AG04449 (cell line): ENCODE data around the gene BMPR1B.

ENCODE experiments used
- CTCF ChIA-PET: fragments of 350-600 bp; formaldehyde crosslinking; extraction: SDS; loops from one replicate; lab custom pipeline; 2021; ENCODE audit warnings: antibody characterized with exemption; lab: Yijun Ruan, JAX
- POLR2A ChIA-PET: fragments of 400-600, 350-600 bp; formaldehyde crosslinking; extraction: SDS; loops from one replicate; lab custom pipeline; 2020; ENCODE audit warnings: antibody characterized with exemption, inconsistent platforms; lab: Yijun Ruan, JAX
- DNase-seq: peaks from one replicate; pipeline ENCODE4 v3.0.0-alpha.2; 2010; ENCODE audit warnings: low read depth, low spot score
- H3K4me3 ChIP-seq: 2 replicates; pipeline ENCODE4 v1.5.1; 2011; ENCODE audit warnings: low read depth, mild to moderate bottlenecking, control low read depth, low read length
- TF ChIP-seq, protein P1 (sequence below): IDR thresholded peaks from one replicate; pipeline ENCODE4 v1.5.1; 2011; ENCODE audit warnings: mild to moderate bottlenecking, moderate library complexity, low read length, control low read depth, inconsistent platforms; ENCODE audit not compliant: insufficient read depth; ENCODE audit errors: missing control alignments

The BMPR1B gene

DNA sequence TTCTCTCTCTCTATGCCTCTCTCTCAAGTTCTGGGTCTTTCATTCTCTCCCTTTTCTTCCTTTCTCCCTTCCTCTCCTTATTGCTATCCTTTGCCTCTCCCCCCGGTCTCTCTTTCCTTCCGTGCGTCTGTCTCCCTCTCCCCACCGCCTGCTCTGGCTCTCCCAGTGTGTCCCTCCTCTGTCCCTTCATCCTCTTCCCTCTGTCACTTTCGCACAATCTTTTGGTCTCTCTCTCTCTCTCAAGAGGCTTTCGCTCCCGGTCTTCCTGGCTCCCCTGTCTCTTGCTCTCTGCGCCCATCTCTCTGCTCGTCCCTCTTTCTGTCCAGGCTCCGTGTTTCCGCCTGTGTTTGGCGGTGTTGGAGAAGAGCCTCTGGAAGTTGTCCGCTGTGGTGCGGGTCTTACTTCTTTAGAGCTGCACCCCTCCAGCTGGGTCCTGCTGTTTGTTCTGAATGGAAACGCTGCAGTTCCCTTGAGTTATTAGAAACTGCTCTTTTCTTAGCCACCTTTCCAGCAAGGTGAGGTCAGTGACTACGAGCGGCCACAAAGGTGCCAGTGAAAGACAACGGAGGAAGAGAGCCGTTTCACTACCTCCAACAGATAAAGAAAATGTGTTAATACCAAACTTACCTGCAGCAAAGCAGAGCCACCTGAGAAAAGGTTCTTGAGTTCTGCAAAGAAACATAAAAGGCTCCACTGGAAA is 1.1 kb downstream of the BMPR1B start:
- H3K4me3 ChIP-seq = peak overlapping the region; percentile 55
- ChIA-PET CTCF (no interaction called here), POLR2A (no interaction called here)
- no peak for DNase-seq
- TF ChIP-seq, protein P1, sequence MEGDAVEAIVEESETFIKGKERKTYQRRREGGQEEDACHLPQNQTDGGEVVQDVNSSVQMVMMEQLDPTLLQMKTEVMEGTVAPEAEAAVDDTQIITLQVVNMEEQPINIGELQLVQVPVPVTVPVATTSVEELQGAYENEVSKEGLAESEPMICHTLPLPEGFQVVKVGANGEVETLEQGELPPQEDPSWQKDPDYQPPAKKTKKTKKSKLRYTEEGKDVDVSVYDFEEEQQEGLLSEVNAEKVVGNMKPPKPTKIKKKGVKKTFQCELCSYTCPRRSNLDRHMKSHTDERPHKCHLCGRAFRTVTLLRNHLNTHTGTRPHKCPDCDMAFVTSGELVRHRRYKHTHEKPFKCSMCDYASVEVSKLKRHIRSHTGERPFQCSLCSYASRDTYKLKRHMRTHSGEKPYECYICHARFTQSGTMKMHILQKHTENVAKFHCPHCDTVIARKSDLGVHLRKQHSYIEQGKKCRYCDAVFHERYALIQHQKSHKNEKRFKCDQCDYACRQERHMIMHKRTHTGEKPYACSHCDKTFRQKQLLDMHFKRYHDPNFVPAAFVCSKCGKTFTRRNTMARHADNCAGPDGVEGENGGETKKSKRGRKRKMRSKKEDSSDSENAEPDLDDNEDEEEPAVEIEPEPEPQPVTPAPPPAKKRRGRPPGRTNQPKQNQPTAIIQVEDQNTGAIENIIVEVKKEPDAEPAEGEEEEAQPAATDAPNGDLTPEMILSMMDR = no peak

DNA sequence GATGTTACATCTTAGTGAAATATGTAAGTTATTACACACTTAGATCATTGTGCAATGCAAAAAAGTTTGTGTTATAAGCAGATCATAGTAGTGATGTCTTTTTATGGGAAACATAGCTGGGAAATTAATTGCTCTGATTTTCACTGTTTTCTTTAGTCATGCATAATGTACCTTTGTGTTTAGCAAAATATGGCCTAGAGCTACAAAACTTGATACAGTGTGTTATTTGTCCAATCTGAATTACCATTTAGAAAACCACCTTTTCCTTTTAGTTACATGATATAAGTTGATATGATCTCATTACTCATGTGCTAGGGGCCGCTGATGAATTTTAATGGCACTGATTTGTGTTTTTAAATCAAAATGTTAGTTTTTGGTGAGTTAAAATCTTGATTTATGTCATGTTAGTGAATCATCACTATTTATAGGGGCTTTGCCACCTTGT is 2.0 kb downstream of the BMPR1B start:
- no peak overlapping the region for H3K4me3 ChIP-seq
- CTCF ChIA-PET = no interaction called here
- DNase-seq = no peak
- TF ChIP-seq, protein P1 = no peak
- POLR2A ChIA-PET = no interaction called here

DNA sequence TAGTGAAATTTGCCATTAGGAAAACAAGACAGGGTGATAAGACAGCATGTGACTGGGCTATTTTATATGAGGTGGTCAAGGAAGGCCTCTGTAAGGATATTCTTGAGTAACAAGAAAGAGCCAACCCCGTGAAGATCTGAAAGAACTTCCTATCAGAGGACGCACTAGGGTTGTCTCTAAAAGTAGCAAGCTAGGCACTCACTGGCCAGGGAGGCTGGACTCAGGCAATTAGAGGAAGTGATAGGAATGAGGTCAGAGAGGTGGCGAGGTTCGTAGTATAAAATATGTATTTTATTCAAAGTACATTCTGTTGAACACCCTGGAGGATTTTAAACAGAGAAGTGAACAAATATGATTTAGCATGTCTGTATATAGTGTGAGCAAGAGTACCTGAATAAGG is 4.6 kb downstream of the BMPR1B start:
- TF ChIP-seq, protein P1 = no peak

DNA sequence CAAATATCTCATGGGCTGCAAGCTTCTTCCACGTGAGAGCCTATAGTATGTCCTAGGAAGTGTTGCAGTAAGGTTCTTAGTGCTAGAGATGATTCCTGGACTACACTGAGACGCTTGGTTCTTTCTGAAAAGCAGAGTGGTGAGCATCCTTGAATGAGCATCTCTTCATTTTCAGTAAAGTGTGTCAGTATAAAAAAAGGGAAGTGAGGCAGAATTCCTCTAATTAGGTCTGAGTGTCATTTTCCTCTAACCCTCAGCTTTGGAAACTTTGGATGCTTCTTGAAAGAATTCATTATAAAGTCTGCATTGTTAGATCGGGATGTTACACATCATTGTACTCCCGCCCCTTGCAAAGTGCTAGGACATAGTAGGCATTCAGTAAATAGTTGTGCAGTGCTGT is 5.2 kb downstream of the BMPR1B start:
- ChIA-PET POLR2A (no interaction called here), CTCF (no interaction called here)
- TF ChIP-seq, protein P1 = no peak
- no peak overlapping the region for H3K4me3 ChIP-seq
- no peak for DNase-seq

More for the DNA sequence above, 4.6 kb downstream of the BMPR1B start:
- ChIA-PET POLR2A (no interaction called here), CTCF (no interaction called here)
- no peak for DNase-seq
- H3K4me3 ChIP-seq = no peak overlapping the region

DNA sequence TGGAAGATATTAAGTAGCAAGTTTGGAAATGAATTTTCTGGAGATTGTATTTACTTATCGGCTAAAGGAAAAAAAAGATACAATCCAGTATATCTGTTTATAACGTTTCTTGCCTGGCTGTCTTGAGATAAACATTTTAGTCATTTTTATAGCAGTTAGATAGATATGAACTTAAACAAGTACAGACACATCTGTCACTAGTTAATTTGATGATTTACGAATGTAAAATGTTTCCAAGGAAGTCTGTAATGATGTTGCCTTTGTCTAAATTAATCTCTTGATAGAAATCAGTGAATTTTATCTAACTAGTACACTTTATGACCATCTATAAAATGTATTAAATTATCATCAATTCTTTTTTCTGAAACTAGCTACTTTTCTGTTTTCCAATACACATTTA is 5.7 kb downstream of the BMPR1B start:
- POLR2A ChIA-PET = no interaction called here
- TF ChIP-seq, protein P1 = no peak
- CTCF ChIA-PET = no interaction called here
- no peak for DNase-seq
- no peak overlapping the region for H3K4me3 ChIP-seq

DNA sequence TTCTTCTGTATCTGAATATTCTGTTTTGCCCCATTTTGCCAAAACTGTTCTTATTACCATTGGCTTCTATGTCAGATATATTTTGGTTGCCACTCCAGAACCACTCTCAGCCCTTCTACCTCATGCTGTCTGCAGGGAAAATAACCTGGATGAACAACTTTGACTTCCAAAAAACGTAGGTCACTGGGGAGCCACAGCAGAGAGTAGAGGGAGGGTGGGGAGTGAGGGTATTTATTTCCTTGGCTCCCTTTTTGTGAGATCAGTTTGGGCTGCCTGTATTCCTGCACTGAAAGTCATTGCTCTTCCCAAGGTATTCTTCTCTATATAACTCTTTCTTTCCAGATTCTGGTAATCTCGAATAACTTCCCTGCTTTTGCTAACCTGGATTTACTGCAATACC is 6.3 kb downstream of the BMPR1B start:
- TF ChIP-seq, protein P1 = no peak
- CTCF ChIA-PET = no interaction called here
- POLR2A ChIA-PET = no interaction called here
- H3K4me3 ChIP-seq = no peak overlapping the region
- no peak for DNase-seq
